Fibroblast of the conjunctiva (primary cell): ENCODE data around the gene PLEKHM2.
"Not testable (repeated sequence)": the region's sequence is repeated elsewhere in the genome, so short reads cannot be mapped to it uniquely, and the experiment has no call there.

Source experiments
- DNase-seq: peaks from one replicate; pipeline ENCODE4 v3.0.0-alpha.2; 2010; ENCODE audit warnings: low read depth

Gene PLEKHM2

GRCh38 chr1:15676688-15677661 is 7.1 kb upstream of the PLEKHM2 start:
- no peak for DNase-seq

DNA sequence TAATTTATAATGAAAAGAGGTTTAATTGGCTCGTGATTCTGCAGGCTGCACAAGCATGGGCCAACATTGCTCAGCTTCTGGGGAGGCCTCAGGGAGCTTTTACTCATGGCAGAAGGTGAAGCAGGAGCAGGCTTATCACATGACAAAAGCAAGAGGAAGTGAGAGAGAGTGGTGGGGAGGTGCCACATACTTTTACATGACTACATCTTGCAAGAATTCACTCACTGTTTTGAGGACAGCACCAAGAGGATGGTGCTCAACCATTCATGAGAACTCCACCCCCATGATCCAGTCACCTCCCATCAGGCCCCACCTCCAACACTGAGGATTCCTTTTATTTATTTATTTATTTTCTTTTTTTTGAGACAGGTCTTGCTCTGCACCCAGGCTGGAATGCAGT is 5.5 kb upstream of the PLEKHM2 start:
- DNase-seq: peak; percentile 20

- peak; percentile 50 for DNase-seq
These were observed 4.0 kb upstream of the PLEKHM2 start for GRCh38 chr1:15680131-15680530.

GRCh38 chr1:15680561-15681348 is 3.4 kb upstream of the PLEKHM2 start:
- peak; percentile 85 for DNase-seq

DNA sequence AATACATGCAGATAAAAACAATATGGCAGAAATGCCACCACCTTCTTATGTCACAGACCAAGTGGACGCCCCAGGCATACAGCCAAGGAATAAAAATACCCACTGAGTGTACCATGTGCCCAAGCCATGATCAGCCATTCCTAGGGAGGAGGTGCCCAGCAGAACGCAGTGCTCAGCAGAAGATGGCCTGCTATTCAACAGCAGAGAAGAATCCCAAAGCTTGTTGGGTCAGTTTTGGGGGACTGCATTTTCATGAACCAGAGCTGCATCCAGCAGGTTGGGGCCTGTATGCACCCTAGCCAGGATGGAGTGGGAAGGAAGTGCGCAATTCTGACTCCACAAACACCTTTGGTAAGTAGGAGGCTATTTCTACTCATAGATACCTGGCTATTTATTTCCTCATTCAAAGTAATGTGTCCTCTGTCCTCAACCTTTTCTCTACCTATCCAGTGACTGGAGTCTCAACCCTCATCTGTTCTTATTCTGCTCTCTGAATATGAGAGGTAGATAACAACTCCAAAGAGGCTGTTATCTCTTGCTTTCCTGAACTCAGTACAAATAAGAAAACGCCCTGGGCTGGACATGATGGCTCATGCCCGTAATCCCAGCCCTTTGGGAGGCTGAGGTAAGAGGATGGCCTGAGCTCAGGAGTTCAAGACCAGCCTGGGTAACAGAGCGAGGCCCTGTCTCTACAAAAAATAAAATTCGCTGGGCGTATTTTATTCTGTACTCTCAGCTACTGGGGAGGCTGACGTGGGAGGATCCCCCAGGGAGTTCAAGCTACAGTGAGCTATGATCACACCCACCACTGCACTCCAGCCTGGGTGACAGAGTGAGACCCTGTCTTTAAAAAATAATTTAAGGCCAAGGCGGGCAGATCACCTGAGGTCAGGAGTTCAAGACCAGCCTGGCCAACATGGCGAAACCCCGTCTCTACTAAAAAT is 2.5 kb upstream of the PLEKHM2 start:
- DNase-seq: no peak

- DNase-seq: no peak
These were observed 1.2 kb upstream of the PLEKHM2 start for GRCh38 chr1:15682936-15683341.

DNA sequence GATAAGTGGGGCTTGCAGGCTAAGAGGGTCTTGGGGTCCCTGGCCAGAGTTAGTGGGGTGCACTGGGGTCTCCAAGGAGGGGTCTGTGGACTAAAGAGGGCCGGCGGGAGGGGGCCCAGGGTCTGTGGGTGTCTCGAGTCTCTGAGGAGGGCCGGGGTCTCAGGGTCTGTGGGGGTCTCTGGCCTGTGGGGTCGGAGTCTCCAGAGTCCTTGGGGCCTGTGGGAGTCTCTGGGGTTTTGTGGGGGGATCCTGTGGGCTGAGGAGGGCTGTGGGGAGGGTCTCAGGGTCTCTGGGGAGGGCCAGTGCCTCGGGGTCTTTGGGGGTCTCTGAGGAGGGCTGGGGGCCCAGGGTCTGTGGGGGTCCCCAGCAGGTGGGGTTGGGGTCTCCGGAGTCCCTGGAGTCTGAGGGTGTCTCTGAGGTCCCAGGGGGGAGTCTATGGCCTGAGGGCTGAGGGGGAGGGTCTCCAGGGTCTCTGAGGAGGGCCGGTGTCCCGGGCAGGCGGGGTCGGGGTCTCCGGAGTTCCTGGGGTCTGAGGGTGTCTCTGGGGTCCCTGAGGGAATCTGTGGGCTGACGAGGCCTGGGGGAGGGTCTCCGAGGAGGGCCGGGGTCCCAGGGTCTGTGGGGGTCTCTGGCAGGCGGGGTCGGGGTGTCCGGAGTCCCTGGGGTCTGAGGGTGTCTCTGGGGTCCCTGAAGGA is 628 bp upstream of the PLEKHM2 start:
- DNase-seq: no peak

DNA sequence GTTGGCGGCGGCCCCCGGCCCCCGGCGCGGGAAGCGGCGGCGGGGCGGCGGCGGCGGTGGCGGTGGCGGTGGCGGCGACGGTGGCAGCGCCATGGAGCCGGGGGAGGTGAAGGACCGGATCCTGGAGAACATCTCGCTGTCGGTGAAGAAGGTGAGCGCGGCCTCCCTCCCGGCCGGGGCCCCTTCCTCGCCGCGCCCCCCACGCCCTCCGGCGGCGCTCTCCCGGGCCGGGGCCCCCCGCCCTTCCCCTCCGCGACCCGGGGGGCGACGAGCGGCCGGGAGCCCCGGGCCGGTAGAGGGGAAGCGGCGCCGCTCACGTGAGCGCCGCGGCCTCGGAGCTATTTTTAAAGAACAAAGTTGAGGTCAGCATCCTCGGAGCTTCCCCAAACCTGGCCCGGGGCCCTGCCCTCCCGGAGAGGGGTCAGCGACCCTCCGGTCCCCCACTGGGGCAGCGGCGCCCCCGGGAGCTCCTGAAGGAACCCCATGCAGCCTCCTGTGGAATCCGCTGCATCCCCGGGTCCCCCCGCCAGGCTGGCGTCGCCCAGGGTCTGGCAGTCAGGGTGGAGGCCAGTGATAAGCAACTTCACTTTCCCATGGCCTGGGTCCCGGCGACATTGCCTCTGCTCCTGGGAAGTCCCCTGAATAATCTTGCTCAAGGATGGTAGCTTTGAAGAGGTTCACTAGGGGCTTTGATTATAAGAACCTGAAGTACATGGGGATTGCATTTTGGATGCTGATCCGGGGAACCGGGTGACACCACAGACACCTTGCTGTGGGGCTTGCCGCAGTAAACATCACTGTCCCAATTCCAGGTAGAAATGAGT is 560 bp downstream of the PLEKHM2 start:
- no peak for DNase-seq

DNA sequence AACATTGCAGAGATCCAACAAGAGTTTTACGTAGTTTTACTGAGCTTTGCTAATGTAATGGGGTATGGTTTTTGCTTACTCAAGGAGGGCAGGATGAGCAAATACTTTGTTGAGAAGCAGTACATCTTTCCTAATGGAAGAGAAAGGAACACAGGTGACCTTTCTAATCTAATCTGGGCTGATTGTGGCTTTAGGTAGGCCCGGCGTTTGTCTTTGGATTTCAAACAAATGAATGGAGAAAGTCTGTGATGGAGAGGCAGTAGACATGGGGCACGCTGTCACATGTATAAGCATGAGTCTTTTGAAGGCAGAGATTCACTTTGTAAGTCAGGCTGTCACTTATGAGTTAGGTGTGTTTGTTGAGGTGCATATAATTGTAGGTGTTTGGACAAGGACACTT is 1.7 kb downstream of the PLEKHM2 start:
- no peak for DNase-seq

GRCh38 chr1:15687446-15687845 is 3.3 kb downstream of the PLEKHM2 start:
- no peak for DNase-seq

GRCh38 chr1:15690317-15690716 is 6.2 kb downstream of the PLEKHM2 start:
- DNase-seq: no peak

- DNase-seq: no peak
These were observed 7.4 kb downstream of the PLEKHM2 start for GRCh38 chr1:15691434-15692032.

GRCh38 chr1:15692121-15692682 is 8.1 kb downstream of the PLEKHM2 start:
- no peak for DNase-seq

GRCh38 chr1:15693371-15693770 is 9.3 kb downstream of the PLEKHM2 start:
- DNase-seq: no peak

DNA sequence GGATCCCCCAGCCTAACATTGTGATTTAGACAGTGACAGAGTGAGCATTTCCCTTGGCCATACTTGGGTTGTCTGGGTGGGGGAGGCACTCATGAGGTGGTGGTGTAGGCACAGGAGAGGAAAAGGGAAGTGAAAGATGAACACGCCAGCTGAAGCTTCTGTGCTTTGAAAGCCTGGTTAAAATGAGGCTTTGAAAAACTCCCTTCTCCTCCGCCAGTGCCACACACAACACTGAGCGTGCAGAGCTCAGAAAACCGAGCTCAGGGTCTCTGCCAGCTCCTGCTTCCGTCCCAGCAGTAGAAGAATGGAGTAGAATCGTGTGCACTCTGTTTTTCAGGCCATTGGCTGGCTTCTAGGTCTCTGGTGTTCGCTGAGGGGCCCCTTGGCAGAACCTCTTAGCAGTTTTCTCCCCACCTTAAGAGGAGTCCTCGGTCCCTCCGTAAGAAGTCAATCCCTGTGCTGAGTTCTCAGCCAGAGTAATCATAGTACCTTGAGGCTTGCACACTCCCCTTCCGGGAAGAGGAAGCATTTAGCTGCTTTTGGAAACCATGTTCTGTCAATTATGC is 12.9 kb downstream of the PLEKHM2 start:
- DNase-seq: no peak

GRCh38 chr1:15698201-15698600 is 14.1 kb downstream of the PLEKHM2 start:
- DNase-seq: no peak

DNA sequence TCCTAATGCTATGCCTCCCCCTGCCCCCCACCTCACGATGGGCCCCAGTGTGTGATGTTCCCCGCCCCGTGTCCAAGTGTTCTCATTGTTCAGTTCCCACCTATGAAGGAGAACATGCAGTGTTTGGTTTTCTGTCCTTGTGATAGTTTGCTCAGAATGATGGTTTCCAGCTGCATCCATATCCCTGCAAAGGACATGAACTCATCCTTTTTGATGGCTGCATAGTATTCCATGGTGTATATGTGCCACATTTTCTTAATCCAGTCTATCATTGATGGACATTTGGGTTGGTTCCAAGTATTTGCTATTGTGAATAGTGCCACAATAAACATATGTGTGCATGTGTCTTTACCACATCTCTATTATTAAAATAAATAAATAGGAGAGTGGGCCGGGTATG is 15.2 kb downstream of the PLEKHM2 start:
- not testable (repeated sequence) for DNase-seq

DNA sequence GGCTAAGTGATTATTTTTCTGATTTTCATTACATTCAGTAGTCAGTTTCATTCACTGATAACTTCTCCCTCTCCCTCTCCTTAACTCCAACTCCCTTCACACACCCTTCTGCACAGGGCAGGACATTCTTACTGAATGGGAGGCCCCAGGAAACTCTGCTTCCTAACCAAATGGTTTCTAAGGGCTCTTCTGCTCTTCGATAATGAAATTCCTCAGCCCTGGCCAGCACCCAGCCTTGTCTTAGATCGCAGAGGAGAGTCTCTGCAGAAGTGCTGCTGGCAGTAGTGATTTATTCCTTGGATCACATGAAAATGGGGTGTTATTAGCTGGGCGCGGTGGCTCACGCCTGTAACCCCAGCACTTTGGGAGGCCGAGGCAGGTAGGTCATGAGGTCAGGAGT is 16.4 kb downstream of the PLEKHM2 start:
- DNase-seq: no peak

GRCh38 chr1:15701784-15702183 is 17.7 kb downstream of the PLEKHM2 start:
- DNase-seq: no peak
